B cell (primary cell): ENCODE measurements around the gene TPH1. TPM values are rescaled to one million over a fixed set of nuclear protein-coding genes. Genes with fewer than 3 reads are reported as not detected.

Experiments used
- ATAC-seq: fragments of 200-7000 bp; cut with Tn5 transposase; one replicate; pipeline ENCODE4 v1.10.0; 2021; ENCODE audit warnings: low read depth, mild to moderate bottlenecking, moderate number of reproducible peaks, moderate library complexity
- CTCF ChIA-PET: fragments of 350-600 bp; sonication (Branson Sonifier 250); formaldehyde crosslinking; loops from one replicate; lab custom pipeline; 2021; ENCODE audit warnings: antibody characterized with exemption, inconsistent platforms; lab: Charles Lee
- POLR2A ChIA-PET: fragments of 350-600 bp; sonication (Branson Sonifier 250); formaldehyde crosslinking; loops from one replicate; lab custom pipeline; 2021; ENCODE audit warnings: antibody characterized with exemption; lab: Charles Lee
- DNase-seq: peaks from one replicate; pipeline ENCODE4 v3.0.0; 2013
- H2AFZ ChIP-seq: 2 replicates; pipeline ENCODE4 v1.6.1; 2012; ENCODE audit warnings: mild to moderate bottlenecking, low read depth, low read length; ENCODE audit not compliant: insufficient read depth, poor library complexity, severe bottlenecking
- H3K27ac ChIP-seq, 2 donors: 1 replicate in 1 of 2; 2 replicates in 1 of 2; pipeline ENCODE4 v1.5.1; 2012 to 2013; ENCODE audit warnings: low read length in 2 of 2, mild to moderate bottlenecking in 2 of 2, moderate library complexity in 1 of 2
- H3K27me3 ChIP-seq, 4 experiments: fragments of 200-600 bp in 1 of 4; sonication (generic) in 1 of 4; replicated peaks in 1 of 4; 1 replicate in 2 of 4; 2 replicates in 2 of 4; pipeline versions ENCODE4 v1.6.1 to v1.7.0; 2013 to 2016; ENCODE audit warnings: low read length in 3 of 4, mild to moderate bottlenecking in 2 of 4, mixed read lengths in 1 of 4, moderate library complexity in 1 of 4; ENCODE audit not compliant: insufficient read depth in 4 of 4, control insufficient read depth in 3 of 4; ENCODE audit errors: control extremely low read depth in 1 of 4
- H3K36me3 ChIP-seq, 2 experiments: replicated peaks in 1 of 2; 1 replicate in 1 of 2; 2 replicates in 1 of 2; pipeline versions ENCODE4 v1.6.1 to v1.7.1; 2013; ENCODE audit warnings: low read length in 1 of 2; ENCODE audit not compliant: insufficient read depth in 2 of 2, control insufficient read depth in 1 of 2; ENCODE audit errors: control extremely low read depth in 1 of 2, extremely low read depth in 1 of 2
- H3K4me1 ChIP-seq, 2 donors: fragments of 200-600 bp in 1 of 2; sonication (generic) in 1 of 2; 1 replicate in 1 of 2; 2 replicates in 1 of 2; pipeline versions ENCODE4 v1.5.1 to v1.6.1; 2013 to 2017; ENCODE audit warnings: low read length in 2 of 2; ENCODE audit not compliant: control insufficient read depth in 2 of 2, insufficient read depth in 2 of 2
- H3K4me2 ChIP-seq: replicated peaks from 2 replicates; pipeline ENCODE3; 2012; ENCODE audit warnings: mild to moderate bottlenecking, low read depth, low read length; ENCODE audit not compliant: poor library complexity, severe bottlenecking
- H3K4me3 ChIP-seq, 5 experiments: fragments of 200-600 bp in 1 of 5; sonication (generic) in 1 of 5; 1 replicate in 3 of 5; 2 replicates in 2 of 5; pipeline versions ENCODE4 v1.5.1 to v1.7.0; 2011 to 2016; ENCODE audit warnings: low read length in 4 of 5, mild to moderate bottlenecking in 4 of 5, low read depth in 2 of 5, control low read depth in 1 of 5, moderate library complexity in 1 of 5; ENCODE audit not compliant: insufficient read depth in 1 of 5; ENCODE audit errors: control extremely low read depth in 1 of 5, extremely low read depth in 1 of 5
- H3K79me2 ChIP-seq: fragments of 200-600 bp; sonication (generic); one replicate; pipeline ENCODE4 v1.6.0; 2016; ENCODE audit warnings: low read length; ENCODE audit not compliant: control insufficient read depth, insufficient read depth
- H3K9ac ChIP-seq: fragments of 200-600 bp; sonication (generic); 2 replicates; pipeline ENCODE4 v1.6.1; 2017; ENCODE audit warnings: mild to moderate bottlenecking, low read length, moderate library complexity
- H3K9me3 ChIP-seq, 3 donors: one replicate each; pipeline versions ENCODE4 v1.6.1 to v1.7.1; 2013; ENCODE audit warnings: low read length in 2 of 3; ENCODE audit not compliant: control insufficient read depth in 2 of 3, insufficient read depth in 1 of 3; ENCODE audit errors: control extremely low read depth in 1 of 3
- H4K20me1 ChIP-seq: 2 replicates; pipeline ENCODE4 v1.6.0; 2012; ENCODE audit warnings: mild to moderate bottlenecking, low read length; ENCODE audit not compliant: insufficient read depth, control insufficient read depth, poor library complexity, severe bottlenecking
- H3K27ac Mint-ChIP-seq: one replicate; pipeline ENCODE4 v1.8.0; 2021; ENCODE audit warnings: mixed read lengths
- H3K27me3 Mint-ChIP-seq: one replicate; pipeline ENCODE4 v1.8.0; 2021; ENCODE audit warnings: mixed read lengths
- H3K4me1 Mint-ChIP-seq: one replicate; pipeline ENCODE4 v1.8.0; 2021; ENCODE audit warnings: mixed read lengths
- H3K4me3 Mint-ChIP-seq: one replicate; pipeline ENCODE4 v1.8.0; 2021; ENCODE audit warnings: mixed read lengths
- H3K9me3 Mint-ChIP-seq: one replicate; pipeline ENCODE4 v1.8.0; 2022; ENCODE audit warnings: mixed read lengths; ENCODE audit not compliant: insufficient read depth
- EZH2 ChIP-seq: IDR thresholded peaks from 2 replicates; pipeline ENCODE4 v1.6.1; 2012; ENCODE audit warnings: borderline replicate concordance, low read depth, mild to moderate bottlenecking, moderate library complexity, low read length; ENCODE audit not compliant: insufficient read depth, poor library complexity, severe bottlenecking
- WGBS: methylation state at CpG from one replicate; pipeline ENCODE4 v1.1.5; 2013; ENCODE audit warnings: missing lambda C conversion rate; ENCODE audit not compliant: insufficient coverage; 5-methylcytosine and 5-hydroxymethylcytosine counted together
- intact Hi-C: fragments of 100-400 bp; cut with micrococcal nuclease; formaldehyde crosslinking; loops from one replicate; pipeline ENCODE4 v1.10.0; 2022
- polyA plus RNA-seq: library from polyadenylated mRNA; depleted of rRNA; stranded (reverse); fragments of >200 nt; gene quantifications from 2 replicates; pipeline ENCODE4 v1.2.3, GENCODE V29; 2012
- total RNA-seq, 2 donors: library from RNA; stranded (reverse); fragments of 120-200 nt in 1 of 2; gene quantifications; 1 replicate in 1 of 2; 2 replicates in 1 of 2; pipeline versions ENCODE4 v1.2.3 to v1.2.4, GENCODE V29; 2013 to 2022
- TF ChIP-seq, protein P1 (sequence below): fragments of 200-600 bp; IDR thresholded peaks from one replicate; pipeline ENCODE4 v1.8.0; 2022; ENCODE audit warnings: antibody characterized with exemption, mild to moderate bottlenecking

Gene TPH1
- total and polyA plus RNA-seq, 2 donors (not counting 1 experiment from before 2014, with no cell fraction given): 0.51 to 2.8 TPM

GRCh38 chr11:18005376-18006129, 40.5 kb downstream of the TPH1 start:
- no peaks in the 10 kb centered on the region for H3K27me3 ChIP-seq
- intact Hi-C loops: no loop called here
- H3K9ac ChIP-seq: no peak overlapping the region
- H3K9me3 ChIP-seq: no peaks in the 10 kb centered on the region
- no peaks in the 10 kb centered on the region for H3K79me2 ChIP-seq
- Mint-ChIP-seq H3K4me1 (no peaks in the 10 kb centered on the region), H3K4me3 (no peak overlapping the region), H3K27me3 (no peaks in the 10 kb centered on the region), H3K27ac (no peak overlapping the region), H3K9me3 (no peaks in the 10 kb centered on the region)
- no peak overlapping the region for H3K4me3 ChIP-seq
- DNase-seq: no peak
- WGBS: 97% methylated on average over 3 of the region's 4 CpGs
- H3K27ac ChIP-seq: no peak overlapping the region
- no peaks in the 10 kb centered on the region for H3K4me1 ChIP-seq
- H3K4me2 ChIP-seq: no peak overlapping the region
- ChIA-PET POLR2A (no interaction called here), CTCF (interaction anchor here (0.8 to 1.0 kb wide), 3 partner anchors 15 to 111 kb away, joined by 3 to 4 read pairs (median 3); no protein-coding TSS in a partner anchor)
- H4K20me1 ChIP-seq: no peaks in the 10 kb centered on the region
- ATAC-seq: no peak
- TF ChIP-seq, protein P1, sequence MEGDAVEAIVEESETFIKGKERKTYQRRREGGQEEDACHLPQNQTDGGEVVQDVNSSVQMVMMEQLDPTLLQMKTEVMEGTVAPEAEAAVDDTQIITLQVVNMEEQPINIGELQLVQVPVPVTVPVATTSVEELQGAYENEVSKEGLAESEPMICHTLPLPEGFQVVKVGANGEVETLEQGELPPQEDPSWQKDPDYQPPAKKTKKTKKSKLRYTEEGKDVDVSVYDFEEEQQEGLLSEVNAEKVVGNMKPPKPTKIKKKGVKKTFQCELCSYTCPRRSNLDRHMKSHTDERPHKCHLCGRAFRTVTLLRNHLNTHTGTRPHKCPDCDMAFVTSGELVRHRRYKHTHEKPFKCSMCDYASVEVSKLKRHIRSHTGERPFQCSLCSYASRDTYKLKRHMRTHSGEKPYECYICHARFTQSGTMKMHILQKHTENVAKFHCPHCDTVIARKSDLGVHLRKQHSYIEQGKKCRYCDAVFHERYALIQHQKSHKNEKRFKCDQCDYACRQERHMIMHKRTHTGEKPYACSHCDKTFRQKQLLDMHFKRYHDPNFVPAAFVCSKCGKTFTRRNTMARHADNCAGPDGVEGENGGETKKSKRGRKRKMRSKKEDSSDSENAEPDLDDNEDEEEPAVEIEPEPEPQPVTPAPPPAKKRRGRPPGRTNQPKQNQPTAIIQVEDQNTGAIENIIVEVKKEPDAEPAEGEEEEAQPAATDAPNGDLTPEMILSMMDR: no peak
- TF ChIP-seq EZH2: no peak
- no peak overlapping the region for H2AFZ ChIP-seq
- peaks cover 5 to 44% of the 10 kb centered on the region in 2 experiments for H3K36me3 ChIP-seq

- CTCF ChIA-PET: no interaction called here
- H3K4me3 ChIP-seq: no peak overlapping the region
Observed at GRCh38 chr11:18001191-18001590, 44.9 kb downstream of the TPH1 start.

More at GRCh38 chr11:18001191-18001590, 44.9 kb downstream of the TPH1 start:
- Histone ChIP-seq H3K9me3 (no peaks in the 10 kb centered on the region), H2AFZ (no peak overlapping the region), H3K4me1 (no peaks in the 10 kb centered on the region), H3K27ac (no peak overlapping the region), H3K36me3 (peaks cover 5 to 76% of the 10 kb centered on the region in 2 experiments), H3K79me2 (no peaks in the 10 kb centered on the region), H3K4me2 (no peak overlapping the region), H3K9ac (no peak overlapping the region), H3K27me3 (no peaks in the 10 kb centered on the region), H4K20me1 (no peaks in the 10 kb centered on the region)
- ATAC-seq (no peak), DNase-seq (no peak)
- TF ChIP-seq EZH2: no peak
- TF ChIP-seq, protein P1: no peak
- no peaks in the 10 kb centered on the region for H3K9me3 Mint-ChIP-seq
- WGBS: no CpG with 5 or more reads among the region's 2 CpGs
- no peaks in the 10 kb centered on the region for H3K4me1 Mint-ChIP-seq
- no peak overlapping the region for H3K27ac Mint-ChIP-seq
- POLR2A ChIA-PET: no interaction called here
- intact Hi-C loops: no loop called here
- H3K4me3 Mint-ChIP-seq: no peak overlapping the region
- no peaks in the 10 kb centered on the region for H3K27me3 Mint-ChIP-seq
